ENCODE results near the gene METTL9.
"Not testable (repeated sequence)": the region's sequence is repeated elsewhere in the genome, so short reads cannot be mapped to it uniquely, and the experiment has no call there.

DNA sequence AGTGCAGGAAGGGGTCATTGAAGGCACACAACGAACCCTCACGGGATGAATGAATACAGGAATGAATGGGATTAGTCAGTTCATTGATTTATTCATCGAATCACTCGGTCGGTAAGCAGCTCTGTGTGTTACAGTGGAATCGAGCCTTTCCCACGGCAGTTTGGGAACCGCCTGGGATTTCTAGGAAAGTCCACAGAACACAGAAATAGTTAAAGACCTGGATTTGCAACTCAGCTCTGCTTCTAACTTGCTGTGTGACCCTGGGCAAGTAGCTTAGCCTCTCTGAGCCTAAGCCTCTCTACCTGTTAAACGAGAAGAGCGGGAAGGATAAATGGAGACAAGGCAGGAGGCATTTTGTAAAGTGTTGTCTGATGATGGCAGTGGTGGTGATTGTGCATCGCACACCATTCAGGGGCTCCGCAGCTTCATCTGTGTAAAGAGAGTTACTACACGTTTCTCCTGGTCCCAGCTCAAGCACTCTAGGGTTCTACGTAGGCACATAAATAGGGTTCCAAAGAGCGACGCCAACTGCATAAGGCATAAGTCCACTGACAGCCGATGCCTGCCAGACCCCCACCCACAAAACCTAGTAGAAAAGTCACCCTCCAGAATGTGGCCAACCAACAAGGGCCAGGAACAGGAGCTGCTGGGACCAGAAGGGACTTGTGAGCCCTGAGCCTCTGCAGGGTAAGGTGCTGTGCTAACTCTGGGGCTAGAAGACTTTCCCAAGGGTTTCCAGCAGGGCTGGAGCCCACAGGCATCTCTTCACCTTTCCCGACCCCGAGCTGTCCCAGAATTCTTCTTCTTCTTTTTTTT, 45.7 kb upstream of the METTL9 start:
- TF ChIP-seq, protein P1, sequence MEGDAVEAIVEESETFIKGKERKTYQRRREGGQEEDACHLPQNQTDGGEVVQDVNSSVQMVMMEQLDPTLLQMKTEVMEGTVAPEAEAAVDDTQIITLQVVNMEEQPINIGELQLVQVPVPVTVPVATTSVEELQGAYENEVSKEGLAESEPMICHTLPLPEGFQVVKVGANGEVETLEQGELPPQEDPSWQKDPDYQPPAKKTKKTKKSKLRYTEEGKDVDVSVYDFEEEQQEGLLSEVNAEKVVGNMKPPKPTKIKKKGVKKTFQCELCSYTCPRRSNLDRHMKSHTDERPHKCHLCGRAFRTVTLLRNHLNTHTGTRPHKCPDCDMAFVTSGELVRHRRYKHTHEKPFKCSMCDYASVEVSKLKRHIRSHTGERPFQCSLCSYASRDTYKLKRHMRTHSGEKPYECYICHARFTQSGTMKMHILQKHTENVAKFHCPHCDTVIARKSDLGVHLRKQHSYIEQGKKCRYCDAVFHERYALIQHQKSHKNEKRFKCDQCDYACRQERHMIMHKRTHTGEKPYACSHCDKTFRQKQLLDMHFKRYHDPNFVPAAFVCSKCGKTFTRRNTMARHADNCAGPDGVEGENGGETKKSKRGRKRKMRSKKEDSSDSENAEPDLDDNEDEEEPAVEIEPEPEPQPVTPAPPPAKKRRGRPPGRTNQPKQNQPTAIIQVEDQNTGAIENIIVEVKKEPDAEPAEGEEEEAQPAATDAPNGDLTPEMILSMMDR (IDR thresholded peaks at IDR 0.05; ENCODE audit: insufficient read depth, low read length, poor library complexity, severe bottlenecking) = not testable (repeated sequence)
- not testable (repeated sequence) for TF ChIP-seq EZH2phosphoT487 (conservative IDR thresholded peaks at IDR 0.05; ENCODE audit: low read length)
